GM18873 (cell line): ENCODE results near the gene MPC2.
"Not testable (repeated sequence)": the region's sequence is repeated elsewhere in the genome, so short reads cannot be mapped to it uniquely, and the experiment has no call there.

ENCODE experiments used
- ATAC-seq: cut with Tn5 transposase; IDR thresholded peaks from one replicate; pipeline ENCODE4 v1.9.1; 2021; ENCODE audit warnings: mild to moderate bottlenecking, moderate library complexity, moderate number of reproducible peaks; ENCODE audit not compliant: unreplicated experiment, low FRiP score

MPC2 gene

DNA sequence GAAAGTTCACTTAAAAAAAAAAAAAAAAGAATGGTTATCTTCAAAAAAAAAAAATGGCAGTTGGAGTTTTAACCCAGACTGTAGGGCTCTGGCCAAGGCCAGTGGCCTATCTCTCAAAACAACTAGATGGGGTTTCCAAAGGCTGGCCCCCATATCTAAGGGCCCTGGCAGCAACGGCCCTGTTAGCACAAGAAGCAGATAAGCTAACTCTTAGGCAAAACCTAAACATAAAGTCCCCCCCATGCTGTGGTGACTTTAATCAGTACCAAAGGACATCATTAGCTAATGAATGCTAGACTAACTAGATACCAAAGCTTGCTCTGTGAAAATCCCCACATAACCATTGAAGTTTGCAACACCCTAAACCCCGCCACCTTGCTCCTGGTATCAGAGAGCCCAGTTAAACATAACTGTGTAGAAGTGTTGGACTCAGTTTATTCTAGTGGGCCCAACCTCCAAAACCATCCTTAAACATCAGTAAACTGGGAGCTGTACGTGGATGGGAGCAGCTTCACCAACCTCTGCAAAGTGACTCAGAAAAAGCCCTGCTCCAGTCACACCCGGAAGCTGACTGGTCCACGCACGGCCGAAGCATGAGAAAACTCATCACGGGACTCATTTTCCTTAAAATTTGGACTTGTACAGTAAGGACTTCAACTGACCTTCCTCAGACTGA is 70.0 kb downstream of the MPC2 start:
- ATAC-seq = not testable (repeated sequence)
